Endothelial cell (in vitro differentiated cells): ENCODE measurements around the gene CLCA4. TPM values are rescaled to one million over a fixed set of nuclear protein-coding genes. Genes with fewer than 3 reads are reported as not detected.

Source experiments
- DNase-seq: peaks from one replicate; pipeline ENCODE4 v3.0.0; 2021; ENCODE audit warnings: low spot score
- H3K27ac Mint-ChIP-seq: one replicate; pipeline ENCODE4 v1.8.0; 2021; ENCODE audit warnings: mixed read lengths, inconsistent platforms; ENCODE audit not compliant: unreplicated experiment
- H3K27me3 Mint-ChIP-seq: one replicate; pipeline ENCODE4 v1.8.0; 2021; ENCODE audit warnings: mild to moderate bottlenecking, moderate library complexity, mixed read lengths, inconsistent platforms; ENCODE audit not compliant: unreplicated experiment
- H3K36me3 Mint-ChIP-seq: one replicate; pipeline ENCODE4 v1.8.0; 2021; ENCODE audit warnings: mild to moderate bottlenecking, low read depth, mixed read lengths, inconsistent platforms; ENCODE audit not compliant: unreplicated experiment
- H3K4me1 Mint-ChIP-seq: one replicate; pipeline ENCODE4 v1.8.0; 2021; ENCODE audit warnings: mild to moderate bottlenecking, mixed read lengths, inconsistent platforms; ENCODE audit not compliant: unreplicated experiment
- H3K4me3 Mint-ChIP-seq: one replicate; pipeline ENCODE4 v1.8.0; 2021; ENCODE audit warnings: mild to moderate bottlenecking, mixed read lengths, inconsistent platforms; ENCODE audit not compliant: unreplicated experiment
- H3K9me3 Mint-ChIP-seq: one replicate; pipeline ENCODE4 v1.8.0; 2021; ENCODE audit warnings: mixed read lengths, inconsistent platforms; ENCODE audit not compliant: unreplicated experiment
- CTCF ChIP-seq: fragments of 200-600 bp; sonication (generic); IDR thresholded peaks from one replicate; pipeline ENCODE4 v1.5.0; 2021; ENCODE audit warnings: antibody characterized with exemption; ENCODE audit not compliant: unreplicated experiment
- total RNA-seq: library from RNA; stranded (reverse); fragmentation: NEBNext Ultra II Directional; extraction: Animal tissue kit (Norgen Biotek cat#: 25700); gene quantifications from one replicate; pipeline ENCODE4 v1.2.1, GENCODE V29; 2021; ENCODE audit not compliant: unreplicated experiment

CLCA4 gene
- total RNA-seq, 1 donor from 2014 or later: not detected

- Mint-ChIP-seq H3K9me3 (no peaks in the 10 kb centered on the region), H3K4me1 (peaks cover 16% of the 10 kb centered on the region), H3K27me3 (peaks cover 4% of the 10 kb centered on the region), H3K4me3 (no peak overlapping the region), H3K27ac (no peak overlapping the region), H3K36me3 (no peaks in the 10 kb centered on the region)
- DNase-seq: peak; percentile 12
- TF ChIP-seq CTCF: peak; percentile 75
These were observed 38.8 kb upstream of the CLCA4 start for GRCh38 chr1:86507935-86508582.

GRCh38 chr1:86508583-86508969 is 38.3 kb upstream of the CLCA4 start:
- DNase-seq: no peak
- Mint-ChIP-seq H3K27me3 (peaks cover 3% of the 10 kb centered on the region), H3K27ac (no peak overlapping the region), H3K9me3 (no peaks in the 10 kb centered on the region), H3K4me1 (peaks cover 11% of the 10 kb centered on the region), H3K36me3 (no peaks in the 10 kb centered on the region), H3K4me3 (no peak overlapping the region)
- no peak for TF ChIP-seq CTCF

GRCh38 chr1:86515597-86515996 is 31.3 kb upstream of the CLCA4 start:
- peak; percentile 47 for TF ChIP-seq CTCF
- no peak overlapping the region for H3K4me3 Mint-ChIP-seq
- no peaks in the 10 kb centered on the region for H3K27me3 Mint-ChIP-seq
- H3K4me1 Mint-ChIP-seq: no peaks in the 10 kb centered on the region
- H3K9me3 Mint-ChIP-seq: no peaks in the 10 kb centered on the region
- no peak overlapping the region for H3K27ac Mint-ChIP-seq
- peak; percentile 42 for DNase-seq
- H3K36me3 Mint-ChIP-seq: no peaks in the 10 kb centered on the region

- DNase-seq: no peak
- Mint-ChIP-seq H3K4me1 (no peaks in the 10 kb centered on the region), H3K27ac (no peak overlapping the region), H3K9me3 (no peaks in the 10 kb centered on the region), H3K27me3 (no peaks in the 10 kb centered on the region), H3K36me3 (no peaks in the 10 kb centered on the region), H3K4me3 (no peak overlapping the region)
- no peak for TF ChIP-seq CTCF
These were observed 30.5 kb upstream of the CLCA4 start for GRCh38 chr1:86516335-86516734.

GRCh38 chr1:86517336-86517735 is 29.5 kb upstream of the CLCA4 start:
- H3K36me3 Mint-ChIP-seq: no peaks in the 10 kb centered on the region
- H3K27ac Mint-ChIP-seq: no peak overlapping the region
- TF ChIP-seq CTCF: no peak
- no peak overlapping the region for H3K4me3 Mint-ChIP-seq
- no peak for DNase-seq
- H3K4me1 Mint-ChIP-seq: no peaks in the 10 kb centered on the region
- no peaks in the 10 kb centered on the region for H3K9me3 Mint-ChIP-seq
- no peaks in the 10 kb centered on the region for H3K27me3 Mint-ChIP-seq
